Measurements from ENCODE around the gene CRYZ.
A peak's percentile ranks its signal among the peaks of the same experiment; 100 is the strongest.
"Not testable (repeated sequence)": the region's sequence is repeated elsewhere in the genome, so short reads cannot be mapped to it uniquely, and the experiment has no call there.

Gene CRYZ

GRCh38 chr1:74732960-74733603 is at the start of gene CRYZ, which contains the start of gene TYW3:
Gene CRYZ, minus strand, starts transcription at chr1:74733050. Its CDS starts 8,229 bp downstream, at chr1:74724821.
Gene TYW3, plus strand, starts transcription at chr1:74733152. Its CDS starts 93 bp downstream, at chr1:74733245.
- DNase-seq = peak; percentile 95

GRCh38 chr1:74780594-74780993 is 47.7 kb upstream of the CRYZ start:
- no peak for DNase-seq

GRCh38 chr1:74779750-74780149 is 46.9 kb upstream of the CRYZ start:
- DNase-seq = no peak

GRCh38 chr1:74777525-74777924 is 44.7 kb upstream of the CRYZ start:
- no peak for DNase-seq

GRCh38 chr1:74775735-74776134 is 42.9 kb upstream of the CRYZ start:
- no peak for DNase-seq

GRCh38 chr1:74773582-74773981 is 40.7 kb upstream of the CRYZ start:
- no peak for DNase-seq

GRCh38 chr1:74772945-74773344 is 40.1 kb upstream of the CRYZ start:
- no peak for DNase-seq

GRCh38 chr1:74771913-74772515 is 39.2 kb upstream of the CRYZ start:
- DNase-seq = peak; percentile 57

- no peak for DNase-seq
Measured at GRCh38 chr1:74767490-74767889, 34.6 kb upstream of the CRYZ start.

GRCh38 chr1:74766579-74766978 is 33.7 kb upstream of the CRYZ start:
- no peak for DNase-seq

- DNase-seq = no peak
Measured at GRCh38 chr1:74763807-74764206, 31.0 kb upstream of the CRYZ start.

GRCh38 chr1:74756650-74757049 is 23.8 kb upstream of the CRYZ start:
- DNase-seq = not testable (repeated sequence)

- no peak for DNase-seq
Measured at GRCh38 chr1:74755475-74755874, 22.6 kb upstream of the CRYZ start.

- no peak for DNase-seq
Measured at GRCh38 chr1:74753104-74753503, 20.3 kb upstream of the CRYZ start.

GRCh38 chr1:74748960-74749359 is 16.1 kb upstream of the CRYZ start:
- no peak for DNase-seq

GRCh38 chr1:74745247-74745646 is 12.4 kb upstream of the CRYZ start:
- DNase-seq = not testable (repeated sequence)

GRCh38 chr1:74740307-74740980 is 7.6 kb upstream of the CRYZ start:
- not testable (repeated sequence) for DNase-seq

- DNase-seq = no peak
Measured at GRCh38 chr1:74737333-74737732, 4.5 kb upstream of the CRYZ start.

GRCh38 chr1:74733604-74734484 is 994 bp upstream of the CRYZ start:
- peak; percentile 72 for DNase-seq

GRCh38 chr1:74732071-74732946 is 541 bp downstream of the CRYZ start:
- DNase-seq = peak; percentile 7

GRCh38 chr1:74731399-74732052 is 1.3 kb downstream of the CRYZ start:
- peak; percentile 11 for DNase-seq
